ENCODE measurements around the gene MRC1.

MRC1 gene

GRCh38 chr10:17848646-17849045, 39.5 kb downstream of the MRC1 start:
- DNase-seq: no peak

- DNase-seq: no peak
These were observed 41.4 kb downstream of the MRC1 start for GRCh38 chr10:17850501-17850900.

- DNase-seq: peak; percentile 16
These were observed 42.5 kb downstream of the MRC1 start for GRCh38 chr10:17851611-17852010.

GRCh38 chr10:17854044-17854652, 45.0 kb downstream of the MRC1 start:
- DNase-seq: no peak

GRCh38 chr10:17857040-17857439, 47.9 kb downstream of the MRC1 start:
- DNase-seq: no peak

GRCh38 chr10:17859492-17860156, 50.5 kb downstream of the MRC1 start:
- no peak for DNase-seq

- DNase-seq: no peak
These were observed 52.6 kb downstream of the MRC1 start for GRCh38 chr10:17861760-17862159.

- DNase-seq: no peak
These were observed 56.2 kb downstream of the MRC1 start for GRCh38 chr10:17865351-17865750.

GRCh38 chr10:17866346-17866745, 57.2 kb downstream of the MRC1 start:
- no peak for DNase-seq

GRCh38 chr10:17867056-17867455, 57.9 kb downstream of the MRC1 start:
- DNase-seq: no peak

- no peak for DNase-seq
These were observed 61.9 kb downstream of the MRC1 start for GRCh38 chr10:17871036-17871435.

GRCh38 chr10:17872191-17873091, 63.3 kb downstream of the MRC1 start:
- no peak for DNase-seq

- no peak for DNase-seq
These were observed 64.8 kb downstream of the MRC1 start for GRCh38 chr10:17873946-17874345.

GRCh38 chr10:17877121-17877520, 68.0 kb downstream of the MRC1 start:
- DNase-seq: no peak

GRCh38 chr10:17878896-17879295, 69.7 kb downstream of the MRC1 start:
- DNase-seq: no peak

GRCh38 chr10:17880601-17881000, 71.5 kb downstream of the MRC1 start:
- no peak for DNase-seq

- no peak for DNase-seq
These were observed 73.4 kb downstream of the MRC1 start for GRCh38 chr10:17882557-17882956.

- DNase-seq: peak; percentile 71
These were observed 74.5 kb downstream of the MRC1 start for GRCh38 chr10:17883621-17884020.

GRCh38 chr10:17888189-17888588, 79.0 kb downstream of the MRC1 start:
- no peak for DNase-seq

GRCh38 chr10:17891435-17891834, 82.3 kb downstream of the MRC1 start:
- no peak for DNase-seq

GRCh38 chr10:17904564-17904963, 95.4 kb downstream of the MRC1 start:
- DNase-seq: no peak

GRCh38 chr10:17905491-17905890, 96.3 kb downstream of the MRC1 start:
- no peak for DNase-seq

- no peak for DNase-seq
These were observed 96.9 kb downstream of the MRC1 start for GRCh38 chr10:17906002-17906401.

- DNase-seq: no peak
These were observed 98.5 kb downstream of the MRC1 start for GRCh38 chr10:17907641-17908040.
